Kidney epithelial cell (primary cell): ENCODE measurements around the gene QKI. TPM values are rescaled to one million over a fixed set of nuclear protein-coding genes. Genes with fewer than 3 reads are reported as not detected.

Experiments
- DNase-seq: peaks from one replicate; pipeline ENCODE4 v3.0.0-alpha.2; 2010; ENCODE audit warnings: low read depth
- H3K27me3 ChIP-seq: 2 replicates; pipeline ENCODE4 v1.6.0; 2011; ENCODE audit warnings: low read length; ENCODE audit not compliant: control insufficient read depth, insufficient read depth
- H3K36me3 ChIP-seq: 2 replicates; pipeline ENCODE4 v1.5.1; 2011; ENCODE audit warnings: low read length; ENCODE audit not compliant: control insufficient read depth, insufficient read depth
- H3K4me3 ChIP-seq: 2 replicates; pipeline ENCODE4 v1.5.1; 2011; ENCODE audit warnings: low read depth, mild to moderate bottlenecking, control low read depth, low read length
- total RNA-seq: library from RNA; depleted of rRNA; stranded (reverse); fragments of >200 nt; gene quantifications from 2 replicates; pipeline ENCODE4 v1.2.3, GENCODE V29; 2015
- TF ChIP-seq, protein P1 (sequence below): IDR thresholded peaks from 2 replicates; pipeline ENCODE4 v1.5.1; 2011; ENCODE audit warnings: mild to moderate bottlenecking, moderate library complexity, low read length, control low read depth, inconsistent platforms; ENCODE audit not compliant: insufficient read depth, poor library complexity, severe bottlenecking

QKI gene
- total RNA-seq, 1 donor from 2014 or later, result 173 TPM

DNA sequence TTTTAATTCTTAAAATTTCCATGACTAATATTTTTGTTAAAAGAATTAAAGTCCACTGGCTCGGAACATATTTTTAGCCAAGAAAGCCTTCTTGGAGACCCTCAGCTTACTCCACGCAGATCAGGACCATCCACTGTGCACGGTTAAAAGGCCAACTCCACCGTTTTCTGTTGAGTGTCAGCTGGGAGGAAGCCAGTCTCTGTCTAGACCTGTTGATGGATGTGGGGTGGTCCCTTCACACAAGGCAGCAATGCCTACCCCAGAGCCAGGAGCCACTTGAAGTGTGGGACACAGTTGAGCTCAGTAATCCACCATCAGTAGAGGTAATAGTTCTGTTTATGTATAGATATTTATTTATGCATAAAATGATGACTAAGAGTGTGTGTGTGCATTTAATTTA, 19.9 kb upstream of the QKI start:
- H3K27me3 ChIP-seq, result no peaks in the 10 kb centered on the region
- H3K4me3 ChIP-seq, result no peak overlapping the region
- no peak for DNase-seq
- no peaks in the 10 kb centered on the region for H3K36me3 ChIP-seq
- TF ChIP-seq, protein P1, sequence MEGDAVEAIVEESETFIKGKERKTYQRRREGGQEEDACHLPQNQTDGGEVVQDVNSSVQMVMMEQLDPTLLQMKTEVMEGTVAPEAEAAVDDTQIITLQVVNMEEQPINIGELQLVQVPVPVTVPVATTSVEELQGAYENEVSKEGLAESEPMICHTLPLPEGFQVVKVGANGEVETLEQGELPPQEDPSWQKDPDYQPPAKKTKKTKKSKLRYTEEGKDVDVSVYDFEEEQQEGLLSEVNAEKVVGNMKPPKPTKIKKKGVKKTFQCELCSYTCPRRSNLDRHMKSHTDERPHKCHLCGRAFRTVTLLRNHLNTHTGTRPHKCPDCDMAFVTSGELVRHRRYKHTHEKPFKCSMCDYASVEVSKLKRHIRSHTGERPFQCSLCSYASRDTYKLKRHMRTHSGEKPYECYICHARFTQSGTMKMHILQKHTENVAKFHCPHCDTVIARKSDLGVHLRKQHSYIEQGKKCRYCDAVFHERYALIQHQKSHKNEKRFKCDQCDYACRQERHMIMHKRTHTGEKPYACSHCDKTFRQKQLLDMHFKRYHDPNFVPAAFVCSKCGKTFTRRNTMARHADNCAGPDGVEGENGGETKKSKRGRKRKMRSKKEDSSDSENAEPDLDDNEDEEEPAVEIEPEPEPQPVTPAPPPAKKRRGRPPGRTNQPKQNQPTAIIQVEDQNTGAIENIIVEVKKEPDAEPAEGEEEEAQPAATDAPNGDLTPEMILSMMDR, result no peak

DNA sequence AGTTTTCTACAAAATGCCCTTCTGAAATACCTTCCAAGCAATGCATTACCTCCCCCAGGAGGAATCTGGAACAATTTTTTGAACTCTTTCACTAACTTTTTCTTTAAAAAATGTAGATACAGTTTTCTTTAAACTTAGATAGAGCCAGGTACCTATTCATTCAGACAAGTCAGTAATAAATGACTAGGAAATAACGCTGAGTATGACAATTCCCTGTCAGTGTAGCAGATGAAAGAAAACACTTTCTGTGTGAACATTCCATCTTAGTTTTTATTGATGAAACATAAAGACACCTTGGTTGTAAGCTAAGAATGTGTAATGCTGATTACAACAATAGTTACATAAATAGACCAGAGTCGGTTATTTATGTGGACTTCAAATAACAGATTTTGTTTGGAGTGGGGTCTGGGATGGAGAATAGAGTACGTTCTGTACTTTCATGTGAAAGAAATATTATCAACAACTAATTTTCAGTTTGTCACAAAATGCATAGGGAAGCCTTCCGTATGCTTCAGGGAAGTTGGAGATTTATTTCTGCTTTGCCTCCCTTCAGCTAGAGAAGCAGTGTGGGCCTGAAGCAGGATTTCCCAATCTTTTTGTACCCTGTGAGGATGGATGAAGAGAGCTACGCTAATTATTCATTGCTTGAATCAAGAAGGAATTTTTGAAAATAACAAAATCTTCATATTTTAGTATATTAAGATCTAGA, 19.2 kb upstream of the QKI start:
- Histone ChIP-seq H3K4me3 (no peak overlapping the region), H3K36me3 (no peaks in the 10 kb centered on the region), H3K27me3 (no peaks in the 10 kb centered on the region)
- TF ChIP-seq, protein P1, result no peak
- no peak for DNase-seq

DNA sequence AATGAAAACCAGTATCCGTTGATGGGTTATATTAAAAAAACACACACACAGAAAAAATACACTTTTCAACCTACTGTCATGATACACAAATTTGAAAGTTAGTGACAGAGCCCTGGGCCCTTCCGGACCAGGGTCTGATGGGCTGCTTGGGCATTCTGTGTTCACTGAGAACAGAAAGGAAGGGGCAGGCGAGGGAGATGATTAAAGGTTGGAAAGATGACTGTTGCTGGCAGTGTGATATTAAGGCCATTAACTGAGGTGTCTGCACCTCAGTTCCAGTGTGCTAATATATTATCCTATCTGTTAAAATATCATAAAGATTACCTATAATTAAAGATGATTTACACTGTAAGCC, 18.7 kb upstream of the QKI start:
- TF ChIP-seq, protein P1, result no peak
- no peak for DNase-seq
- no peaks in the 10 kb centered on the region for H3K27me3 ChIP-seq
- H3K36me3 ChIP-seq, result no peaks in the 10 kb centered on the region
- no peak overlapping the region for H3K4me3 ChIP-seq

DNA sequence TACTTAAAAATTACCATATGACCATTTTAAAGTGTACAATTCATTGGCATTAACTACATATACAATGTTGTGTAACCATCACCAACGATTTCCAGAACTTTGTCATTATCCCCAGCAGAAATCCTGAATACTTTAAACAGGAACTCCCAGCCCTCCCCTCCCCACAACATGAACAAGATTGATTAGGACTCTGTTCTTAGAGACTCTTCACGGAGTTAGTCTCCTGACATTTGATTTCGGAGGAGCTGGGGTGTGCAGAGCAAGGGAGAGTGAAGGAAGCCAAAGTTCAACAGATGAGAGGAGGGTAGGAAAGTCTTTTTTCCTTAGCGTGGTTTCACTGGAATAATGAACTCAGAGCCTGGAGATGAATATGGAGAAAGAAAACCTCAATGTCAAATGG, 17.2 kb upstream of the QKI start:
- DNase-seq, result no peak
- Histone ChIP-seq H3K27me3 (no peaks in the 10 kb centered on the region), H3K4me3 (no peak overlapping the region), H3K36me3 (no peaks in the 10 kb centered on the region)
- TF ChIP-seq, protein P1, result no peak

DNA sequence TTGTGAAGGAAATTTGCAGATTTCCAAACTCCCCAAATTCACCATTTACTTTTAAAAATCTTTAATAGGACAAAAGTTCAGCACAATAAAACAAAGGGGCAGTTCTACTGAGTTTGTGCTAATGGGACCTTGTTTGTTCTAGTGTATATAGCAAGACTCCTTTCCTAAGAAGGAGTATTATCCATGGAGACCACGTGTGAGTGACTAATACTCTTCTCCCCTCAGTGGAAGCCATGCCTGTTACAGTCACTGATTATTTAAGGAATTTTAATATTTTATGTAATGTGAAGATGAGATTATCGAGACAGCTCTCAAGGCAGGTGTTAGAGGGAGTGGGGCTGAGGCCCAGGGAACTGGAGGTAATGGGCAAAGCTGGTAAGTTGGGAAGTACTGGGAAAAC, 16.4 kb upstream of the QKI start:
- no peaks in the 10 kb centered on the region for H3K36me3 ChIP-seq
- H3K27me3 ChIP-seq, result no peaks in the 10 kb centered on the region
- no peak overlapping the region for H3K4me3 ChIP-seq
- no peak for DNase-seq
- TF ChIP-seq, protein P1, result no peak

DNA sequence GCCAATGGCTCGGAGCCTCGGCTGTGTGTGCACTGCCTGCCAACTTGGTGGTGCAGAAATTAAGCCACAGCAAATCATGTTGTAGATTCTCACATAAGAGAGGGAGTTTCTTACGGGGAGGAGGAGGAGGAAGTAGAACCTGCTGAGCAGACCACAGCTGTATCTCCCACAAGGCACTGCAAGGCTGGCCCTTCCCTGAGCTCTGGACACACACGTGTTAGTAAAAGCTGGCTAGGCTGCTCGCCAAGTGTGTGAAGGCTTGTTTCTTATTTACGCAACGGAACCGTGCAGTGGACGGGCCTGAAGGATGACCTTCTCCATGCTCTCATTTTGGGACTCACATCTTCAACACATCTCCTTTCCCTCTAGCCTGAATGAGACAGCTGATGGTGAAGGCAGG, 15.7 kb upstream of the QKI start:
- no peaks in the 10 kb centered on the region for H3K27me3 ChIP-seq
- DNase-seq, result no peak
- TF ChIP-seq, protein P1, result no peak
- H3K36me3 ChIP-seq, result no peaks in the 10 kb centered on the region
- no peak overlapping the region for H3K4me3 ChIP-seq
